Measurements from ENCODE around the gene NKD2.
"Not testable (repeated sequence)": the region's sequence is repeated elsewhere in the genome, so short reads cannot be mapped to it uniquely, and the experiment has no call there.

NKD2 gene

DNA sequence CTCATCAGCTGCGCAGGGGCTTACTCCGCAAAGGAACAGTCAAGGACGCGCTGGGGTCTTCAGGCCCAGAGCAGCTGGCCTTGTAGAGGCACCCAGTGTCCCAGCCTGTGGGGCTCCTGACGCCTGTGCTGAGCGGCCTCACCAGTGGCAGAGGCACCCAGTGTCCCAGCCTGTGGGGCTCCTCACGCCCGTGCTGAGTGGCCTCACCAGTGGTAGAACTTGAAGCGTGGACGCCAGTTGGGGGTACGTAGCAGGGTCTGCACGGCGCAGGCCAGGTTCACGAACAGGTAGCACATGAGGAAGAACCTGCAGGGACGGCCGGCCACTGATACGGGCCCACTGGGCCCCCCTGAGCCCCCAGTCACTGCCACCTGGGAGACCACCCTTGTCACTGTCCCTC lies 67.3 kb downstream of the NKD2 start:
- DNase-seq, result no peak

DNA sequence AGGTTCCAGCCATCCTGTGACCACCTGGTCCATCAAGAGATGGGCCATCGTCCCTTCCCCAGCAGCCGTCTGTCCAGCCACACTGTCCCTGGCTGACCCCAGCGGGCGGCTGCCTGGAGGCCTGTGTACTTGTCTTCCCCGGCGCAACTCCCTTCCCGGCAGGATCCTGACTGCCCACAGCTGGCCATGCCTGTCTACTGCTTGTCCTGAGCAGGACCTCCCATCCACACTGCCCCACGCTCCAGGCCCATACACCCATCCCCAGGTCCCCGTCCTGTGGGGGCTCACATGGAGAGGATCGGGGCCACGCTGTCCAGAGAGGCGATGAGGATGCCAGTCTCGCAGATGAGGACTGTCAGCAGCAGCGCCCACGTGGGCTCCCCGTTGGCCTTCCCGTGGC lies 67.8 kb downstream of the NKD2 start:
- DNase-seq, result no peak

DNA sequence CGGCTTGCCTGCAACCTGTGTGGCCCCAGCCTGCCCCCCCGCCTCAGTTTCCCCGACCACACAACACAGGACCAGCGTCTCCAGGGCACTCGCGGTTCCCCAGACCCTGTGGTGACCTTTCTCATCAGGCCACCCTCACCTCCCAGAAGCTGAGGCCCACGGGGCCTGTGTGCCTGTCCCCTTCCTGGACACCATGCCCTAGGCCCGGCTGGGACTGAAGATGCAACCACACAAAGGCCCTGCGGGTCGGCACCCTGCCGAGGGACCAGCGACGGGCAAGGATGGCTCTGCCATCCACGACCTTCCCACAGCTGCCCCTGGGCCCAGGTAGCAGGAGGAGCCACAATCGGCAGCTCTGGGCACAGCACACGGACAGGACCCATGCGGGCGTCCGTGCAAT lies 68.4 kb downstream of the NKD2 start:
- DNase-seq, result no peak

DNA sequence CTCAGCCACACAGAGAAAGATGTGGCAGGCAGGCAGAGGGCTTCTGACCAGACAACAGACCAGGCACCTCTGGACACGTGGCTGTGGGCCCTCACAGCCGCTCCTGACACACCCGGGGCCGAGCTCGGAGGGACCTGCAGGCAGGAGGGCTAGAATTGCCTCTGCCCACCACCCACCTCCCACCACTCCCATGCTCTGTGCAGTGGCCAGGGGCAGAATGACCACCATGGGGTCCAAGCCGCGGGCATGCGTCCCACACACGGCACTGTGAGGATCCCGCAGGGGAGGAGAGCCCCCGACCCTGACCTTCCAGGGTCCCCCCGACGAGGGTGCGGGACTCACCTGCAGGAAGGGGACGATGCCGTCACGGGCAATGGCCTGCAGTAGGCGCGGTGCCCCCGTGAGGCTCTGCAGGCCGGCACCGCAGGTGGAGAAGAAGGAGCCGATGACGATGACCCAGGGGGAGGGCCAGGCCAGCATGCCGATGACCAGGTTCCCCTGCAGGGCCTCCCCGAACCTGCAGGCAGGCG lies 69.0 kb downstream of the NKD2 start:
- DNase-seq, result no peak

DNA sequence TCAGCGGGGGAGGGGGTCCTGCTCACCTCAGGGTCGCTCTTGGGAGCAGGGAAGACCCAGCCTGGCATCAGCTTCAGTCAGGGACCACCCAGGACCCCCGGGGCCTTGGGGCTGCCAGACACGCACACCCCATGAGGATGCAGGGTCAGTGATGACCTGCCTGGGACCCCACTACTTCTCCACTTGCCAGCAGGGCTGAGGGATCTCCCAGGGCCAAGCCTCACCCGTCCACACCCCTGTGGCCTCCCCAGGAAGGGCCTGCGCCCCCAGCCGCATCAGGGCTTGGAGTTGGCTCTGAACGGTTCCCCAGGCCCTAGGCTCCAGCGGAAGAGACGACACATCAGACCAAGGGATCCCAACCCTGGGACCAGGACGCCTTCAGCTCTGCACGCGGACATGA lies 69.6 kb downstream of the NKD2 start:
- no peak for DNase-seq

DNA sequence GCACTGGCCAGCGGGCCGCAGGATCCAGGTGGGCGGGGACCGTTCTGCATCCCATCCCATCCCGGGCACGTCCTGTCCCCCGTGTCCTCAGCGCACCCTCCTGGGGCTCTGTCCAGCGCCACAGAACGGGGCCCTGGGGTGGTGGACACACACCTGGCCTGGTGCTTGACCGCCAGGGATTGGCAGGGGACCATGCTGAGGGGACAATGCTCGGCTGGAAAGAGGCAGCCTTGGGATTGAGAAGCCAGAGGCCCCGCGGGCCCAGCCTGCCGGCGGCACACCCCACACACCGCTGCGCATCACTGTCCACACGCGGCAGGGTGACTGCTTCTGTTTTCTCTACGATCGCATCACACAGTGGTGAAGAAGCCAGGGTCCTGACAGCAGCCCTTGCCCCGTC lies 70.2 kb downstream of the NKD2 start:
- DNase-seq, result no peak

DNA sequence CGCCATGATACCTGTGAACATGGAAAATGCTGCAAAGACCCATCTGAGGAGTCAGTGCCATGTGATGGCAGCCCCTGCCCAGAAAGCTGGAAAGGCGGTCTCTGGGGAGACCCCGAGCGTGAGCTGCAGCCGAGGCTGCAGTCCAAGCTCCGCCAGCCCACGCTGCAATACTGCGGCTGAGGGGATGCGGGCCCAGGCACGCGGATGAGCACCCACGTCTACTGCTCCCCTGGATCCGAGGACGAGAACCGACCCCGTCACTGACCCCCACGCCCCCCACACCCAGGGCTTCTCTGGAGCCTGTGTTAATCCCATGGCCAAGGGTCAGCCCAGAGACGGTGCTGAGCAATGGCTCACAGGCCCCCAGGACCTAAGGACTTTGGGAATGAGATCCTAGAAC lies 70.9 kb downstream of the NKD2 start:
- no peak for DNase-seq

DNA sequence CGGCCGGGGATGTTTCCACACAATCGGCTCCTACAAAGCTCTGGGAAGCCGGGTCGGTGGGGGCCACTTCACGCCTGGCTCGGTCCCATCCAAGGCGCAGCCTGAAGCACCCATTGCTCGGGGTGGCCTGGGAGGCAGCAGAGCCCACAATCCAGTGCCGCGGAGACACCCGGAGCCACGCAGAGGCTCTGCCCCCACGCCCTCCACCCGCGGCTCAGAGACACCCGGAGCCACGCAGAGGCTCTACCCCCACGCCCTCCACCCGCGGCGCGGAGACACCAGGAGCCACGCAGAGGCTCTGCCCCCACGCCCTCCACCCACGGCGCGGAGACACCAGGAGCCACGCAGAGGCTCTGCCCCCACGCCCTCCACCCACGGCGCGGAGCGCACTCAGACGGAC lies 71.4 kb downstream of the NKD2 start:
- DNase-seq, result no peak

DNA sequence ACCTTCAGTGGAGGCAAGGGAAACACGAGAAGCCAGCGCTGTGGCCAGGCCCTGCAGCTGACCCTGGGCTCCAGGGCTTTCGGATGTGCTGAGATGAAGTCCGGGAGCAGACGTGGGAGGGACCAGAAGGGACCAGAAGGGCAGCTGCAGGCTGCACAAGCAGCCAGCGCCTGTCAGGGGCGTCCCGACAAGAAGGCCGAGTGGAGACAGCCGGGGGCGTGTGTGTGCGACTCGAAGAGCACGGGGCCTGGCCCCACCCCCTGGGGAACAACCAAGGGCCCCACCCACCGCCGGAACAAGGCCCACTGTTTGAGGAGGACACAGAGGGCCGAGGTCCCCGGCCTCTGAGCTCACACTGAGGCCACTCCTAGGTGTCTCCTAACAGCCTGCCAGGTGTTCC lies 71.8 kb downstream of the NKD2 start:
- no peak for DNase-seq

DNA sequence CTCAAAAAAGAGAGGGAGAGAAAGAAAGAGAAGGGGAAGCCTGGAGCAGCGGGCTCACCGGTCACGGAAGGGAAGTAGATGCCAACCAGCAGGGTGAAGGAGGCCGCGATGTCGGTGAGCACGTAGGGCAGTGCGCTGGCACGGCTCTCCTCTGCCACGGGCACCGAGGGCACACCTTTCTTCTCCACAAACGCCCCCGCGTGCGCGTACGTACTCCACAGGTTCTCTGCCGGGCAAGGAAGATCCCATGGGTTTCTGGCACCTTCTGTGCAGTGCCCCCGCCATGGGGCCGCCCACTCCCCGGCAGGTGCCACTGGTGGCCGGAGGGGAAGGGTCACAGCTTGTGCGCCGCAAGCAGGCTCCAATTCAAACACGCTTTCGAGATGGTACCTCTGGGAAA lies 72.9 kb downstream of the NKD2 start:
- no peak for DNase-seq

DNA sequence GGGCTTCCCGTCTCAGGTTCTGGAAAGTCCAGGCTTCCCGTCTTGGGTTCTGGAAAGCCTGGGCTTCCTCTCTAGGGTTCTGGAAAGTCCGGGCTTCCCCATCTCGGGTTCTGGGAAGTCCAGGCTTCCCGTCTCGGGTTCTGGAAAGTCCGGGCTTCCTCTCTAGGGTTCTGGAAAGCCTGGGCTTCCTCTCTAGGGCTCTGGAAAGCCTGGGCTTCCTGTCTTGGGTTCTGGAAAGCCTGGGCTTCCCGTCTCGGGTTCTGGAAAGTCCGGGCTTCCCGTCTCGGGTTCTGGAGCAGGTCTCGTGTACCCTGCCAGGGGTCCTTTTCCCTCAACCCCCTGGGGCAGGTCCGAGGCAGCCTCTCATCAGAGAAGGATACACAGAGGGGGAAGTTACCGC lies 74.4 kb downstream of the NKD2 start:
- not testable (repeated sequence) for DNase-seq

DNA sequence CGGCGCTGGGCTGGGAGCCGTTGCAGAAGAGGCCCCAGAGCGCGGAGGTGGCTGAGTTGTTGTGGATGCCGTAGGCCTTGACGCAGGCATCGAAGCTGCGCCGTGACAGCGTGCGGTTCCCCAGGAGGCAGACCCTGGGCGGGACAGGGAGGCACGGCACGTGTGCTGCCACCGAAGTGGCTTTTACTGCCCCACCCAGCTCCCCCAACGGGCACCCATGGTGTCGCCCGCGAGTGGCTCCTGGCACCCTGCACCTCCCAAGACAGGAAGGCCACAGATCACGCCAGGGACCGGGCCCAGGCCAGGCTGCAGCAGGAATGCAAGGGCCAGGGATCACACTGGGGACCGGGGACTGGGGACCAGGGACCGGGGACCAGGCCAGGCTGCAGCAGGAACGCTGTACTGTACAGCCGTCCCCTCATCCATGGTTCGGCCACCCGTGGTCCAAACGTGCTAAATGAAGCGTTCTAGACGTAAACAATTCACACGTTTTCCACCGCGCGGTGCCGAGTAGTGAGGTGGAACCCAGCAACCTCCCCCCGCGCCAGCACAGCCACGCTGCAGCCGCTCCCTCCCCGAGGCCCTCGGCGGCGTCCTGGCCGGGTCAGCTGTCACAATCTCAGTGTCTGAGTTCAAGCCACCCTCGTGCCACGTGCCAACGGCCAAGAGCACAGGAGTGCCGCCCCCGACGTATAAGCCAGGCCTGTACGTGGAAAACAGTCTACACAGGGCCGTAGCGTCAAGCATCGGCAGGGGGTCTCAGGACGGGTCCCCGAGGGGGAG lies 75.4 kb downstream of the NKD2 start:
- DNase-seq, result no peak

DNA sequence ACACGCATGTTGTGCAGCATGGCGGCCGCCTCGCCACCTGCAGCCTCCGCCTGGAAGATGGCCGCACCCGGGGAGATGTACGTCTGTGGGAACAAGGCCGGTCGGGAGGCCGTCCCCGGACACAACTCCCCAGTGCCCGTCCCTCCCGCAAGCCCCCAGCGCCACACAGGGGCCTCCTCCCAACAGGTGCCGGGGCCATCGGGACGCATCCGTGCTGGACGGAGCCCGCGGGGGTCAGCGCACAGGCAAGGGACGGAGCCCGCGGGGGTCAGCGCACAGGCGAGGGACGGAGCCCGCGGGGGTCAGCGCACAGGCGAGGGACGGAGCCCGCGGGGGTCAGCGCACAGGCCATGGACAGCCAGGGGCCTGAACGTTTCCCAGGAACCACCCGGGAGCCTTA lies 76.8 kb downstream of the NKD2 start:
- DNase-seq, result no peak

DNA sequence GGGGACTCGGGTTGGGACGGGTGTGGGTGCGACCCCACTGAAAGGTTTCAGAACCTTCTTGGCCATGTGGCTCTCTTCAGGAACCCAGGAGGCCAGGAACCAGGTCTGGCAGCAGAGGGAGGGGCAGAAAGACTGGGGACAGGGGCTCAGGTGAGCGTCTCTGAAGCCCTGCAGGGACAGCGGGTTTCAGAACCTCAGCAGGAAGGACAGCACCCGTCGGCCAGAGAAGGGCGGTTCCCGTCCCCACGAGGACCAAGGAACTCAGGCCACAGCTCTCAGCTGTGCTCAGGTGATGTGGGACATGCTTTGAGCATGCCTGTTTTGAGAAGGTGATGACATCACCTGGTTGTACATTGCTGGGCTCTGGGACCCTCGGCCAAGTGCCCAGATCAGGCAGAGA lies 77.5 kb downstream of the NKD2 start:
- DNase-seq, result no peak

DNA sequence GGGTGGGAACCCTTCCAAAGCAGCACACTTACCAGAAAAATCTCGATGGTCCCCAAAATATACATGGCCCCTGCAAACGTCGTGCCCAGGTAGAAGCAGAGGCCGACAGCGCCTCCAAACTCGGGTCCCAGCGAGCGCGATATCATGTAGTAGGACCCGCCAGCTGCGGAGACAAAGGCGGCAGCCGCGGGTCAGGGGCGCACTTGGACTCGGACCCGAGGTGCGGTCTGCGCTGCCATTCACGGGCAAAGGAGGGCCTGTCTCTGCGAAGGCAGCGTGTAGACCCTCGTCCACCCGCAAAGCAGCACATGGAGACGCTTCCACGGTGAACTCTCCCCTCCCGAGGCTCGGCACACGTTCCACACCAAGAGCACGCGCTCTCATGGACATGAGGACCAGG lies 78.3 kb downstream of the NKD2 start:
- DNase-seq, result no peak

DNA sequence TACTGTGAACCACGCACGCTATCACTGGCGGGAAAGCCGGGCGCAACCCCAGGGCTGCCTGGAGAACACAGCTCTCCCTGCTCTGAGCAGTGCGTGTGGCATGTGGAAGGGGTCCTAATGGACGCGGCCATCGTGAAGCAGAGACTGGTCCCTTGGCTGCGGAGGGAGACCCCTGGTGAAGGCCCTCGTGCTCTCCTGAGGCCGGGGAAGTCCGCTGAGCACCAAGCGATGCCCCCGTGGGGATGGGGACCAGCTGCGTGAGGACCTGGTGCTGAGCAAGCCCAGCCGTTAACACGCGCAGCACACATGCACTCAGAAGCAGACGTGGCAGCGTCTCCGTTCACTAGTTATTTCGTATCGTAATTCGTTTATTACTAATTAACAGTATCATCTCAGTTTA lies 78.8 kb downstream of the NKD2 start:
- DNase-seq, result no peak

DNA sequence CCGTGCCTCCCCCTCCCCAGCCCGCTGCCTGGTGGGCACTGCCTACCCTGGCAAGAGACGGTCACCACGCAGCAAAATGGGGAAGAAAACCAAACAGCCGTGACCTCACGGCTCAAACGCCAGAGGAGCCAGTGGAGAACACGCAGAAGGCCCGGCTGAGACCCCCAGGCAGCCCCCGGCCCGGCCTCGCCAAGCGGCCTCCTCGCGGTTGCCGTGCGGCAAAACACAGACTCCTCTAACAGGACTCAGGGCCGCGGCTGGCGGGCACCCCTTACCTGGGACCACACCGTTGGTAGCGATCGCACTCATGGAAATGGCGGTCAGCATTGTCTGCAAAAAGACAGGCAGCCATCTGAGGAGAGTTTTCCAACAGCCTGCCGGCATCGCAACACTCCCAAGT lies 79.4 kb downstream of the NKD2 start:
- no peak for DNase-seq
